Stimulated activated CD4-positive, alpha-beta T cell treated with anti-CD3 and anti-CD28 coated beads, Interleukin-2, amount 100 ng/mL, for 4 hours (primary cell): Measurements from ENCODE around the gene EMC6.
A peak's percentile ranks its signal among the peaks of the same experiment; 100 is the strongest.

Experiments
- DNase-seq: peaks from one replicate; pipeline ENCODE4 v3.0.0-alpha.2; 2020; ENCODE audit warnings: low read depth

EMC6 gene

GRCh38 chr17:3710951-3711383 is 42.4 kb downstream of the EMC6 start:
- peak; percentile 66 for DNase-seq

- DNase-seq, result no peak
Measured at GRCh38 chr17:3712811-3713463, 44.3 kb downstream of the EMC6 start.

- no peak for DNase-seq
Measured at GRCh38 chr17:3715296-3715695, 46.7 kb downstream of the EMC6 start.

- DNase-seq, result no peak
Measured at GRCh38 chr17:3718201-3718600, 49.6 kb downstream of the EMC6 start.

GRCh38 chr17:3719265-3719664 is 50.7 kb downstream of the EMC6 start:
- no peak for DNase-seq
